IMR-90 (cell line): ENCODE data around the gene AUNIP. TPM values are rescaled to one million over a fixed set of nuclear protein-coding genes. Genes with fewer than 3 reads are reported as not detected.

Experiments
- ATAC-seq: fragments of 200-7000 bp; cut with Tn5 transposase; 2 replicates; pipeline ENCODE4 v1.9.1; 2020; ENCODE audit warnings: low read depth, mild to moderate bottlenecking, moderate library complexity
- BruUV-seq: library from RNA; stranded (reverse); fragments of 400-500 nt; replicated peaks from 2 replicates; lab custom pipeline; 2021; lab: Mats Ljungman, UMichigan
- CTCF ChIA-PET: fragments of 300-600 bp; formaldehyde crosslinking; extraction: SDS; loops from one replicate; lab custom pipeline; 2021; ENCODE audit warnings: antibody characterized with exemption; lab: Yijun Ruan, JAX
- POLR2A ChIA-PET: fragments of 300-600 bp; sonication (Branson Sonifier 250); formaldehyde crosslinking; loops from one replicate; lab custom pipeline; 2022; ENCODE audit warnings: antibody characterized with exemption; ENCODE audit not compliant: unreplicated experiment; lab: Charles Lee
- DNase-seq: peaks from one replicate; pipeline ENCODE4 v3.0.0; 2013
- H2AFZ ChIP-seq: replicated peaks from 2 replicates; pipeline ENCODE3; 2013; ENCODE audit warnings: low read length, mild to moderate bottlenecking; ENCODE audit not compliant: poor library complexity
- H2AK5ac ChIP-seq: 2 replicates; pipeline ENCODE4 v1.6.1; 2013; ENCODE audit warnings: low read depth, low read length, inconsistent platforms
- H2AK9ac ChIP-seq: replicated peaks from 2 replicates; pipeline ENCODE3; 2013; ENCODE audit warnings: mild to moderate bottlenecking, low read depth, low read length, moderate library complexity; ENCODE audit not compliant: poor library complexity
- H2BK120ac ChIP-seq: 2 replicates; pipeline ENCODE4 v1.6.1; 2013; ENCODE audit warnings: low read depth, low read length, inconsistent platforms
- H2BK15ac ChIP-seq: 3 replicates; pipeline ENCODE4 v1.6.1; 2013; ENCODE audit warnings: low read depth, low read length, inconsistent platforms
- H2BK20ac ChIP-seq: 2 replicates; pipeline ENCODE4 v1.6.1; 2013; ENCODE audit warnings: low read depth, mild to moderate bottlenecking, inconsistent platforms, low read length, moderate library complexity
- H2BK5ac ChIP-seq: 2 replicates; pipeline ENCODE4 v1.6.1; 2013; ENCODE audit warnings: mild to moderate bottlenecking, low read depth, low read length, inconsistent platforms; ENCODE audit not compliant: poor library complexity, severe bottlenecking
- H3K14ac ChIP-seq: replicated peaks from 2 replicates; pipeline ENCODE4 v1.6.1; 2013; ENCODE audit warnings: low read depth, low read length, inconsistent platforms
- H3K18ac ChIP-seq: 2 replicates; pipeline ENCODE4 v1.6.1; 2013; ENCODE audit warnings: low read depth, low read length, control low read depth
- H3K23ac ChIP-seq: 2 replicates; pipeline ENCODE4 v1.6.1; 2013; ENCODE audit warnings: low read depth, low read length, inconsistent platforms
- H3K27ac ChIP-seq: 2 replicates; pipeline ENCODE4 v1.5.1; 2013; ENCODE audit warnings: mild to moderate bottlenecking, control low read depth, low read length; ENCODE audit not compliant: insufficient read depth
- H3K27me3 ChIP-seq: 2 replicates; pipeline ENCODE4 v1.6.1; 2013; ENCODE audit warnings: low read length; ENCODE audit not compliant: control insufficient read depth, insufficient read depth
- H3K36me3 ChIP-seq: 2 replicates; pipeline ENCODE4 v1.6.1; 2013; ENCODE audit warnings: low read length, mixed read lengths; ENCODE audit not compliant: control insufficient read depth, insufficient read depth
- H3K4ac ChIP-seq: 2 replicates; pipeline ENCODE4 v1.6.1; 2013; ENCODE audit warnings: low read depth, low read length, inconsistent platforms
- H3K4me1 ChIP-seq: 2 replicates; pipeline ENCODE4 v1.6.1; 2013; ENCODE audit warnings: low read length, mixed read lengths; ENCODE audit not compliant: control insufficient read depth, insufficient read depth
- H3K4me2 ChIP-seq: 2 replicates; pipeline ENCODE4 v1.6.1; 2013; ENCODE audit warnings: low read depth, mild to moderate bottlenecking, control low read depth, low read length, moderate library complexity
- H3K4me3 ChIP-seq: 2 replicates; pipeline ENCODE4 v1.5.1; 2013; ENCODE audit warnings: low read depth, mild to moderate bottlenecking, control low read depth, low read length, moderate library complexity; ENCODE audit not compliant: insufficient read depth
- H3K56ac ChIP-seq: 2 replicates; pipeline ENCODE4 v1.6.1; 2013; ENCODE audit warnings: low read length, inconsistent platforms; ENCODE audit not compliant: insufficient read depth; ENCODE audit errors: extremely low read depth
- H3K79me1 ChIP-seq, 2 experiments: 2 replicates each; pipeline ENCODE4 v1.6.1; 2013; ENCODE audit warnings: low read length in 2 of 2, inconsistent platforms in 1 of 2, low read depth in 1 of 2
- H3K9ac ChIP-seq: 2 replicates; pipeline ENCODE4 v1.6.1; 2013; ENCODE audit warnings: low read depth, low read length, control low read depth
- H3K9me1 ChIP-seq: 2 replicates; pipeline ENCODE4 v1.6.1; 2013; ENCODE audit warnings: low read length, inconsistent platforms; ENCODE audit not compliant: insufficient read depth
- H3K9me3 ChIP-seq: 2 replicates; pipeline ENCODE4 v1.6.1; 2013; ENCODE audit warnings: low read length; ENCODE audit not compliant: control insufficient read depth, insufficient read depth
- H4K20me1 ChIP-seq: 2 replicates; pipeline ENCODE4 v1.6.1; 2013; ENCODE audit warnings: low read length, inconsistent platforms; ENCODE audit not compliant: insufficient read depth
- H4K5ac ChIP-seq: 2 replicates; pipeline ENCODE4 v1.6.1; 2013; ENCODE audit warnings: mild to moderate bottlenecking, low read depth, low read length, control low read depth
- H4K8ac ChIP-seq, 2 experiments: 2 replicates each; pipeline ENCODE4 v1.6.1; 2013; ENCODE audit warnings: low read depth in 2 of 2, low read length in 2 of 2, control low read depth in 1 of 2, inconsistent platforms in 1 of 2
- H4K91ac ChIP-seq: 2 replicates; pipeline ENCODE4 v1.6.1; 2013; ENCODE audit warnings: low read depth, low read length, inconsistent platforms; ENCODE audit not compliant: insufficient read depth
- NFE2L2 ChIP-seq: fragments of 150-350 bp; IDR thresholded peaks from 2 replicates; pipeline ENCODE4 v1.6.1; 2016; ENCODE audit warnings: low read depth, mild to moderate bottlenecking, low read length
- WGBS, 2 experiments: methylation state at CpG; one replicate each; pipeline versions ENCODE4 v1.1.5 to v1.1.7; 2013; ENCODE audit warnings: missing lambda C conversion rate in 2 of 2; ENCODE audit not compliant: insufficient read length in 1 of 2; ENCODE audit errors: extremely low coverage in 2 of 2; 5-methylcytosine and 5-hydroxymethylcytosine counted together
- dilution Hi-C: fragments of 300-500 bp; cut with HindIII; formaldehyde crosslinking; loops from one replicate; pipeline ENCODE4 v1.14.3; 2018; ENCODE audit warnings: low sequenced_read_pairs; ENCODE audit not compliant: unreplicated experiment
- in situ Hi-C: fragments of 300-500 bp; cut with MboI; formaldehyde crosslinking; loops from 3 replicates; pipeline ENCODE4 v1.14.3; 2019; ENCODE audit warnings: low sequenced_read_pairs, inconsistent platforms, mixed read lengths
- intact Hi-C: fragments of 100-400 bp; cut with micrococcal nuclease; formaldehyde crosslinking; loops from 2 replicates; pipeline ENCODE4 v1.10.0; 2022
- polyA plus RNA-seq, 3 experiments: library from polyadenylated mRNA; depleted of rRNA; stranded (reverse); fragments of >200 nt; gene quantifications; 2 replicates each; pipeline ENCODE4 v1.2.3, GENCODE V29; 2012; ENCODE audit warnings: low replicate concordance in 1 of 3
- total RNA-seq: library from RNA; depleted of rRNA; stranded (reverse); fragments of >200 nt; gene quantifications from 2 replicates; pipeline ENCODE4 v1.2.3, GENCODE V29; 2012

AUNIP gene
- total and polyA plus RNA-seq, 2 of the 4 experiments (the other 2 are of a cell fraction), result 2.4 to 5.0 TPM

DNA sequence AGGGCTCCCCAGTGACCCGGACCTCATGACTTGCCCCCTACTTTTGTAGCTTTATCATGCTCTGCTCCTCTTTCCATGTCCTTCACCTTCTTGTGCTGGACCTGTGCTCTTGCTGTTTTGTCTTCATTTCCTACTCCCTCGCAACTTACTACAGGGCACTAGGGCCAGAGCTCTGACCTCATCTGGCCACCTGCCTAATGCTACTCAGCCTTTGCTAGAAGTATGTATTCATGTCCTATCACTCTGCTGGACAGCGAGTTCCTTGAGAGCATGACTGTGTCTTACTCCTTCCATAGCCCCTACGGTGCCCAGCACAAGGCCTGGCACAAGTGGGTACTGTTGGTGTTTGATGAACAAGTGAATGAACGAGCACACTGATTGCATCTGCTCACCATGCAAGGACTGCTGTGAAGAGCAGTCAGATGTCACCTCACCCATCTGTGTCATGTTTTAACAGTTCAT, 37.6 kb downstream of the AUNIP start:
- ATAC-seq, result no peak
- Histone ChIP-seq H3K9me1 (peaks cover 18% of the 10 kb centered on the region), H3K4ac (no peak overlapping the region), H3K4me1 (peaks cover 16% of the 10 kb centered on the region), H4K91ac (no peak overlapping the region), H2AFZ (no peak overlapping the region), H4K20me1 (peaks cover 24% of the 10 kb centered on the region; the same call in 1 of the 2 replicates), H3K18ac (no peak overlapping the region), H3K79me1 (peaks cover 34 to 84% of the 10 kb centered on the region in 2 experiments), H3K23ac (peak overlapping the region; percentile 69; the same call in 1 of the 2 replicates), H3K27ac (no peak overlapping the region), H4K8ac (no peak overlapping the region), H2AK5ac (no peak overlapping the region), H2BK15ac (no peak overlapping the region), H3K36me3 (peaks cover 14% of the 10 kb centered on the region; the same call in 1 of the 2 replicates), H3K27me3 (no peaks in the 10 kb centered on the region), H2AK9ac (peak overlapping the region; percentile 3), H3K14ac (no peak overlapping the region), H3K9me3 (no peaks in the 10 kb centered on the region), H3K56ac (no peak overlapping the region), H3K4me3 (no peak overlapping the region), H2BK5ac (no peak overlapping the region), H2BK120ac (no peak overlapping the region), H2BK20ac (no peak overlapping the region), H3K9ac (peak overlapping the region; percentile 92; the same call in 1 of the 2 replicates), H3K4me2 (peak overlapping the region; percentile 89; the same call in 1 of the 2 replicates), H4K5ac (no peak overlapping the region)
- BruUV-seq, result no TSS peak
- WGBS, 2 experiments, result 75% methylated on average over 1 of the region's 5 CpGs; no CpG with 5 or more reads in 1 of the 2 experiments
- CTCF ChIA-PET, result interaction anchor here (0.9 kb wide), 1 partner anchor 15 kb away, joined by 4 read pairs; no protein-coding TSS in a partner anchor
- intact Hi-C loops (loop anchor here (5.0 kb wide), 1 partner anchor 76 kb away; no protein-coding TSS in a partner anchor), dilution Hi-C loops (no loop called here), in situ Hi-C loops (loop anchor here (10.0 to 25.0 kb wide), 3 partner anchors 173 to 584 kb away; partner anchors contain the start of genes PAFAH2, RHCE, RSRP1 and SYF2)
- POLR2A ChIA-PET, result no interaction called here
- TF ChIP-seq NFE2L2, result no peak
- peak; percentile 62 for DNase-seq
